HL-60 (cell line): ENCODE measurements around the gene PARL.

Experiments used
- GABPA ChIP-seq: IDR thresholded peaks from 2 replicates; pipeline ENCODE4 v1.6.1; 2012; ENCODE audit warnings: low read depth
- POLR2AphosphoS5 ChIP-seq: IDR thresholded peaks from 2 replicates; pipeline ENCODE4 v1.6.1; 2012; ENCODE audit warnings: low read depth
- REST ChIP-seq: IDR thresholded peaks from 2 replicates; pipeline ENCODE4 v1.6.1; 2012; ENCODE audit warnings: low read depth; ENCODE audit not compliant: insufficient replicate concordance
- SPI1 ChIP-seq: IDR thresholded peaks from 2 replicates; pipeline ENCODE4 v1.6.1; 2012; ENCODE audit warnings: low read depth, mild to moderate bottlenecking, borderline replicate concordance
- TF ChIP-seq, protein P1 (sequence below): IDR thresholded peaks from one replicate; pipeline ENCODE4 v1.5.1; 2011; ENCODE audit warnings: low read length, control low read depth, inconsistent platforms; ENCODE audit not compliant: insufficient read depth

- TF ChIP-seq, protein P1, sequence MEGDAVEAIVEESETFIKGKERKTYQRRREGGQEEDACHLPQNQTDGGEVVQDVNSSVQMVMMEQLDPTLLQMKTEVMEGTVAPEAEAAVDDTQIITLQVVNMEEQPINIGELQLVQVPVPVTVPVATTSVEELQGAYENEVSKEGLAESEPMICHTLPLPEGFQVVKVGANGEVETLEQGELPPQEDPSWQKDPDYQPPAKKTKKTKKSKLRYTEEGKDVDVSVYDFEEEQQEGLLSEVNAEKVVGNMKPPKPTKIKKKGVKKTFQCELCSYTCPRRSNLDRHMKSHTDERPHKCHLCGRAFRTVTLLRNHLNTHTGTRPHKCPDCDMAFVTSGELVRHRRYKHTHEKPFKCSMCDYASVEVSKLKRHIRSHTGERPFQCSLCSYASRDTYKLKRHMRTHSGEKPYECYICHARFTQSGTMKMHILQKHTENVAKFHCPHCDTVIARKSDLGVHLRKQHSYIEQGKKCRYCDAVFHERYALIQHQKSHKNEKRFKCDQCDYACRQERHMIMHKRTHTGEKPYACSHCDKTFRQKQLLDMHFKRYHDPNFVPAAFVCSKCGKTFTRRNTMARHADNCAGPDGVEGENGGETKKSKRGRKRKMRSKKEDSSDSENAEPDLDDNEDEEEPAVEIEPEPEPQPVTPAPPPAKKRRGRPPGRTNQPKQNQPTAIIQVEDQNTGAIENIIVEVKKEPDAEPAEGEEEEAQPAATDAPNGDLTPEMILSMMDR = no peak
- TF ChIP-seq REST (no peak), POLR2AphosphoS5 (no peak), GABPA (no peak), SPI1 (no peak)
These were observed 48.5 kb upstream of the PARL start for GRCh38 chr3:183933160-183933559.
